ENCODE data around the gene PPARG.
"Not testable (repeated sequence)": the region's sequence is repeated elsewhere in the genome, so short reads cannot be mapped to it uniquely, and the experiment has no call there.

Gene PPARG

DNA sequence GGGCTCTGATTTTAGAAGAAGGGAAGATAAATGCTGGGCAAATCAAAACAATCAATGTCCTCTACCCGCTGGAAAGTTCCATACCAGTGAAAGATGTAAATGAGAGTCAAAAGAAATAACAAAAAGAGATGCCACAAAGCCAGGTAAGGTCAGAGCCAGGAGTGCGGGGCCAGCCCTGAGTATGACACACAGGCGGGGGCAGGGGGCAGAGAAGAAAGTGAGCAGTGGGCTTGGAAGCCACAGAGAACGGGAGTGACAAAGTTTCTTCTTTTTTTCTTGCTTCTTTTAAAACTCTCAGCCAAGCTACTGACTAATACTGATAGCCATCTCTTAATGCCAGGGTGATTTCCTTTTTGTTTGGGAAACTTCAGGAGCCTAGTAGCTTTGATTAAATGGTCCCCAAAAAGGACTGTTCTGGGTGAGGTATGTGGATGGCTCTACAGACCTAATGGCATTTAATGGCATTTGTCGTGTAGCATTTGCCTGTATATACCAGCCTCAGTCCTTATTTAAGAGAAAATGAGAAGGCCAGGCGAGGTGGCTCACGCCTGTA lies 172.3 kb downstream of the PPARG start:
- DNase-seq (ENCODE audit: low read depth in 3 of 3), result no peak

- DNase-seq (ENCODE audit: low read depth in 3 of 3), result no peak
Measured at GRCh38 chr3:12462159-12462947, 173.5 kb downstream of the PPARG start.

DNA sequence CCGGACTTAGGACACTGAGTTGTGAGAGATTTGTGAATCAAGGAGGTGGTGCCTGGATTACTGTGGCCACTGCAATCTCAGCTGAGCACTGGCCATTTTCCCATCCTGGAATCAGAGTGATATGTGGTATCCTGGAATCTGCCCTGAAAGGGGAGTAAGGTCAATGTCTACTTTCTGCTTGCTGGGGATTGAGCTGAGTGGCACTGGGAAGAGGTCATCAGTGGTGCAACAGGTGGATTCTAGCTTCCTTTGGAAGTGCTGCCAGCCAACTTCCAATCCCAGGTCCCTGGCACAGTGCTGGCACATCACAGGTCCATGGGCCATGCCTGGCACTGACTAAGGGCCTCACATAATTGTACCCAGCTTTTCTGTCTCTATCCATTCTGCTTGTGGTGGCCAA lies 174.8 kb downstream of the PPARG start:
- DNase-seq (ENCODE audit: low read depth in 3 of 3), result no peak

DNA sequence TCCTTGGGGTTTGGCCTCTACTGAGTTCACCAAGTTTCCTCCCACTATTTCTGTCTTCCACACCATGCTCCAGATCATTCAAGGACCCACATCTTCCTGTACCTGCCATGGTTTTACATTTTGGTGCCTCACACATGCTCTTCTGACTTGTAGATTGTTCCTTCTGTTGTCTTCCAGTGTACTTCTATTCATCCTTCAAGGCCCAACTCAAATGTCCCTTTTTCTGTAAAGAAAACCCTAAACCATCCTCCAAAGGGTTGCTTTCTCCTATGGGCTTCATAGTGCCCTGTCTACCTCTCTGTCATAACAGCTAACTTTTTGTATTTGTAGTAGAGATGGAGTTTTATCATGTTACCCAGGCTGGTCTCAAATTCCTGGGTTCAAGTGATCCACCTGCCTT lies 175.3 kb downstream of the PPARG start:
- no peak for DNase-seq (ENCODE audit: low read depth in 3 of 3)

GRCh38 chr3:12465151-12465835 lies 176.4 kb downstream of the PPARG start:
- DNase-seq (ENCODE audit: low read depth in 3 of 3), result no peak

DNA sequence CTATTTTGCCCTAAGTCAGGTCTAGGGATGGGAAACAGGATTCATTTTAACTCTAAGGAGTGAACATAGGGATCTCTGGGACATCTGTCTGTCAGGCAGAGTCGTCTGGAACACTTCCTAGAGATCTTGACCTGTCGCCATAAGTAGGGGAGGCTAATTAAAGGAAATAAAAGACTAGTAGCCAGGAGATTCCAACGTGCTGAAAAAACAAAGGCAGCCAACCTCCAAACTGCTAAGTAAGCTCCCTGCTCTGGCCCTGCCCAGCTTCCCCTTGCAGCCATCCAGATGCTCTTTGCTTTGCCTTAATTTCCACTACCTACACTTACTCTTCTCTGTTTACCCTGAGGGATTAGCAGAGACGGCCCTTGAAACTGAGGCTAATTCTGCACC lies 177.0 kb downstream of the PPARG start:
- DNase-seq (ENCODE audit: low read depth in 3 of 3), result no peak

- no peak for DNase-seq (ENCODE audit: low read depth in 3 of 3)
Measured at GRCh38 chr3:12467746-12468145, 178.9 kb downstream of the PPARG start.

- DNase-seq (ENCODE audit: low read depth in 3 of 3), result no peak
Measured at GRCh38 chr3:12468276-12468675, 179.4 kb downstream of the PPARG start.

- DNase-seq (ENCODE audit: low read depth in 3 of 3), result no peak
Measured at GRCh38 chr3:12468757-12469156, 179.9 kb downstream of the PPARG start.

DNA sequence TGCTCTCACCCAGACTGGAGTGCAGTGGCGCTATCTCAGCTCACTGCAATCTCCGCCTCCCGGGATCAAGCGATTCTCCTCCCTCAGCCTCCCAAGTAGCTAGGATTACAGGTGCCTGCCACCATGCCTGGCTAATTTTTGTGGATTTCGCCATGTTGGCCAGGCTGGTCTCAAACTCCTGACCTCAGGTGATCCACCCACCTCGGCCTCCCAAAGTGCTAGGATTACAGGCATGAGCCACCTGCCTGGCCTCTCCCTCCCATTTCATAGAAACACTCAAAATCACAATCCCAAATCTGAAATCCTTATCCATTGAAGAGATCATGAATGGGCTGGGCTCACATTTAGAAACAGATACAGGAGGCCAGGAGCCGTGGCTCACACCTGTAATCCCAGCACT lies 180.4 kb downstream of the PPARG start:
- not testable (repeated sequence) for DNase-seq (ENCODE audit: low read depth in 3 of 3)

DNA sequence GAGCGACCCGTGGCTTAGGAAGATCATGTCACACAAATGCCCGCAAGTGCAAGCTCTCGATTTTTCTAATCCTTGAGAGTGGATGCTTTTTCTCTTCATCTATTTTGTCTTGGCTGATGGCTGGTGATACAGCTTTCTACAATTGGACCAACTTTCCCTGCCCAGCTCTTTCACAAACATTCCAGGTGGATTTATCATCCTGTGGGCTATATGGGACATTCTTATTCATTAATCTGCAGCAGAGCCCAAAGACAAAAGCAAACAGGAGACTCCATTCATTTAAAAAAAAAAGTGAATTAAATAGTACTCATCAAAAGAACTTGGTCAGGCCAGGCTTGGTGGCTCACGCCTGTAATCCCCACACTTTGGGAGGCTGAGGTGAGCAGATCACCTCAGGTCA lies 181.2 kb downstream of the PPARG start:
- DNase-seq (ENCODE audit: low read depth in 3 of 3), result no peak

- no peak for DNase-seq (ENCODE audit: low read depth in 3 of 3)
Measured at GRCh38 chr3:12470680-12471079, 181.8 kb downstream of the PPARG start.

DNA sequence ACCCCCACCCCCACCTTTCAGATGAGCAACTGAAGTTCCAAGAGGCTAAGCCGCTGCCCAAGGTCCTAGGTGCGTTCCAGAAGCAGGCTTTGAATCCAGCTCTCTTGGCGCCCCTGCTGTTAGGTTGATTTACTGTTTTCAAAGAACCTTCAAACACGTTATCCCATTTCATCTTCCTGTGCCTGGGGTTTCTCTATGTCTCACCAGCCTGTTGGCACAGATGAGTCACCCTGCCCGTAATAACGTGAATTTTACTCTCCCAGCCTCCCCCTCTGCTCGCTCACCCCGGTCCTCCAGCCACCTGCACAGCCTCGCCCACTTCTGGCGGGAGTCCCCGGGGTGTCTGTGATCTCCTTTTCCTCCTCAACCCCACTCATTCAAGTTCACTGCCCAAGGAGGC lies 182.4 kb downstream of the PPARG start:
- DNase-seq (ENCODE audit: low read depth in 3 of 3), result peak; percentile 39 to 69 (median 40)

GRCh38 chr3:12472000-12472610 lies 183.2 kb downstream of the PPARG start:
- DNase-seq (ENCODE audit: low read depth in 3 of 3), result no peak

GRCh38 chr3:12472796-12473195 lies 183.9 kb downstream of the PPARG start:
- no peak for DNase-seq (ENCODE audit: low read depth in 3 of 3)

DNA sequence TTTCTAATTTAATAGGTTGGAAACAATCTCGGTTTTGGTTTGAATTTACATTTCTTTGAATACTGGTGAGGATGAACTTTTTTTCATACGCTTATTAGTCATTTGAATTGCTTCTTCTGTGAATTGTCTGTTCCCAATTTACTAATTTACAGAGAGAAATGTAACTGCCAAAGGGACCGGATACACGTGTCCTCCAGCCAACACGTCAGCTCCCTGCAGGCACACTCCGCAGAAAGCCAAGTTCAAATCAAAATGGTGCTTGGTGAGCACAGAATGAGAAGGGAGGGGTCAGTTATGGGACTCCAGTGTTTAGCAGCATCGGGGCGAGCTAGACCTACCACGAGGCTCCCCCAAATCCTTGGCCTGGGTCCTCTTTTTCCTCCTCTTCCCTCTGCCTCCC lies 184.6 kb downstream of the PPARG start:
- no peak for DNase-seq (ENCODE audit: low read depth in 3 of 3)

GRCh38 chr3:12476238-12476897 lies 187.5 kb downstream of the PPARG start:
- DNase-seq (ENCODE audit: low read depth in 3 of 3), result no peak

- DNase-seq (ENCODE audit: low read depth in 3 of 3), result no peak
Measured at GRCh38 chr3:12477256-12477655, 188.4 kb downstream of the PPARG start.

DNA sequence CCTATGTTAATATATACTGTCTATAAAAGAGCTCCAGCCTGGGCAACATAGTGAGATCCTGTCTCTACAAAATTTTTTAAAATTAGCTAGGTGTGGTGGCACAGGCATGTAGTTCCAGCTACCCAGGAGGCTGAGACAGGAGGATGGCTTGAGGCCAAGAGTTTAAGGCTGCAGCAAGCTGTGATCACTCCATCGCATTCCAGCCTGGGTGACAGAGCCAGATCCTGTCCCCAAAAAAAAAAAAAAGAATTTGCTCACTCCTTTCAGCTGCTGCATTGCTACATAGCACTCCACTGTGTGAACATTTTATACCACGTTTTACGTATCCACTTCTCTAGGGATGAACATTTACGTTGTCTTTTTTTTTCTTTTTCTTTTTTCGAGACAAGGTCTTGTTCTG lies 189.5 kb downstream of the PPARG start:
- no peak for DNase-seq (ENCODE audit: low read depth in 3 of 3)

- DNase-seq (ENCODE audit: low read depth in 3 of 3), result not testable (repeated sequence)
Measured at GRCh38 chr3:12479198-12479597, 190.3 kb downstream of the PPARG start.

DNA sequence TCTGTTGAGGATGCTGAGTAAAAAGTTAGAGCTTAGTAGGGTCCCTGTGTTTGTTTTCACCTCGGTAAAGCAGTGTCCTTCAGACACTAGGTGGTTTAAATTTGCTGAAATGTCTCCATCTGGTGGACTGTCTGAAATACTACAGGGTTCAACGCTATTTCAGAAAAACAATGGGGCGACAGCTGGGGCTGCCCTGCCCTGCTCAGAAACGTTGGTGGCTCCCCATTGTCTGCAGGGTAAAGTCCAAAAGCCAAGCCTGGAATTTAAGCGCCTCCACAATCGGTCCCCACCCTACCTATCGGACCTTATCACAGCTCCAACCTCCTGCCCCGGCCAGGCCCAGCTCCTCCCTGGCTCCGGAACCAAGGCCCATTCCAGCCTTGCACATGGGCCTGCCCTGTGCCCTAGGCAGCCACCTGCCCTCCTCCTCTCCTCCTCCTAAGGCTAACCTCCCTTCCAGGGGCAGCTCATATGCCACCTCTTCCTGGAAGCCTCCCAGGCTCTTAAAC lies 191.1 kb downstream of the PPARG start:
- DNase-seq (ENCODE audit: low read depth in 3 of 3), result peak in 1 of 3 experiments; percentile 9

- no peak for DNase-seq (ENCODE audit: low read depth in 3 of 3)
Measured at GRCh38 chr3:12483410-12483809, 194.5 kb downstream of the PPARG start.

Data from stimulated activated CD4-positive, alpha-beta T cell treated with anti-CD3 and anti-CD28 coated beads, TNF-alpha, amount 100 ng/mL, for 24 hours (primary cell).